SKM-1 treated with dmso at 0.1 percent for 144 hours (cell line): Measurements from ENCODE around the gene NF2.
A peak's percentile ranks its signal among the peaks of the same experiment; 100 is the strongest.
"Not testable (repeated sequence)": the region's sequence is repeated elsewhere in the genome, so short reads cannot be mapped to it uniquely, and the experiment has no call there.

Source experiments
- DNase-seq: peaks from one replicate; lab custom pipeline; 2025; ENCODE audit not compliant: unreplicated experiment; lab: John Stamatoyannopoulos, UW

Gene NF2

DNA sequence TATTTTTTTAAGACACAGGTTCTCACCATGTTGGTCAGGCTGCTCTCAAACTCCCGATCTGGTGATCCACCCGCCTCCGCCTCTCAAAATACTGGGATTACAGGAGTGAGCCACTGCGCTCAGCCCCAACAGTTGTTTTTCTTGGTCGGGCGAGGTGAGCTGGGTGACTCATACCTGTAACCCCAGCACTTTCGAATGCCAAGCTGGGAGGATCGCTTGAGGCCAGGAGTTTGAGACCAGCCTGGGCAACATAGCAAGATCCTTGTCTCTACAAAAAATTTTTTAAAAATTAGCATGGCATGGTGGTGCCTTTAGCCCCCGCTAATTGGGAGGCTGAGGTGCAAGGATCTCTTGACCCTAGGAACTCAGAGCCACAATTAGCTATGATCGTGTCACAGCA, 7.0 kb upstream of the NF2 start:
- no peak for DNase-seq

DNA sequence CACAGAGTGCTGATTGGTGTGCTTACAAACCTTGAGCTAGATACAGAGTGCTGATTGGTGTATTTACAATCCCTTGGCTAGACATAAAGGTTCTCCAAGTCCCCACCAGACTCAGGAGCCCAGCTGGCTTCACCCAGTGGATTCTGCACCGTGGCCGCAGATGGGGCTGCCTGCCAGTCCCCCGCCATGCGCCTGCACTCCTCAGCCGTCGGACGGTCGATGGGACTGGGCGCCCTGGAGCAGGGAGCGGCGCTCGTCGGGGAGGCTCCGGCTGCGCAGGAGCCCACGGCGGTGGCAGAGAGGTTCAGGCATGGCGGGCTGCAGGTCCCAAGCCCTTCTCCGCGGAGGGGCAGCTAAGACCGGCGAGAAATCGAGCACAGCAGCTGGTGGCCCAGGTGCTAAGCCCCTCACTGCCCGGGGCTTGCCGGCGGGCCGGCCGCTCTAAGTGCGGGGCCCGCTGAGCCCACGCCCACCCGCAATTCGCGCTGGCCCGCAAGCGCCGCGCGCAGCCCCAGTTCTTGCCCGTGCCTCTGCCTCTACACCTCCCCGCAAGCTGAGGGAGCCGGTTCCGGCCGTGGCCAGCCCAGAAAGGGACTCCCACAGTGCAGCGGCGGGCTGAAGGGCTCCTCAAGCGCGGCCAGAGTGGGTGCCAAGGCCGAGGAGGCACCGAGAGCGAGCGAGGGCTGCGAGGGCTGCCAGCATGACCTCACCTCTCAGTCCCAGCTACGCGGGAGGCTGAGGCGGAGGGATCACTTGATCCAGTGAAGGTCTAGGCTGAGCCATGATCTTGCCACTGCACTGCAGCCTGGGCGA, 5.4 kb upstream of the NF2 start:
- DNase-seq: not testable (repeated sequence)

DNA sequence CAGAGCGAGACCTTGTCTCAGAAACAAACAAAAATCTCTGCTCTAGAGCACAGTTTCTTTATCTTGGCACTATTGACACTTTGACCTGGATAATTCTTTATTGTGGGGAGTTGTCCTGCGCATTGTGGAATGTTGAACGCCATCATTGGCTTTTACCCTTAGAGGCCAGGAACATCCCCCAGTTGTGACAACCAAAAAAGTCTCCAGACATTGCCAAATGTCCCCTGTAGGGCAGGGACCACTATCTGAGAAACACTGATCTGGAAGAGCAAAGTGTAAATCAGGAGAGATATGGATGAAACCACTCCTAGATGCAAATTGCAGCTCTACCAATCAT, 4.8 kb upstream of the NF2 start:
- DNase-seq: no peak

DNA sequence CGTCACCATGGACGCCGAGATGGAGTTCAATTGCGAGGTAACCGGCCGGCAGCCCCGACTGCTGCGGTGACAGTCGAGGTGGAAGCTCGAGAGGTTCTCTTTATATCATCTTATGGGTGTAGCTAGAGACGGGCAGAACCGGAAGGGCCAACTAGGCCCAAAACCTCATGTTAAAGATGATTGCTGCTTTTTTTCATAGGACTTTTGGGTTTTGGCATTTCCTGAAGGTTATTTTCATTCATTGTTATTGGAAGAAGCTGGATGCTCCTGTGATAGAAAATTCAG, 585 bp downstream of the NF2 start:
- no peak for DNase-seq

DNA sequence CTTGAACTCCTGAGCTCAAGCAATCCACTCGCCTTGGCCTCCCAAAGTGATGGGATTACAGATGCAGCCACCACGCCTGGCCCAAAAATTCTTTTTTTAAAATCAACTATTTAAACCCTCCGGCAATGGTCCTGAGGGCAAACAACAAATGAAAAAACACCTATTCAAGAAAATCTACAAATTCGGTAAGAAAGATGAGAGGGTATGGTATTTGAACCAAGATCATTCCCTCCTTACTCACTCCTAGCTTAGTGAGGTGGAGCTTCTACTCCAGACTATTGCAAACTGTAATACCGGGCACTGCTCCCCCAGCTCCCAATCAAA, 2.1 kb downstream of the NF2 start:
- no peak for DNase-seq

DNA sequence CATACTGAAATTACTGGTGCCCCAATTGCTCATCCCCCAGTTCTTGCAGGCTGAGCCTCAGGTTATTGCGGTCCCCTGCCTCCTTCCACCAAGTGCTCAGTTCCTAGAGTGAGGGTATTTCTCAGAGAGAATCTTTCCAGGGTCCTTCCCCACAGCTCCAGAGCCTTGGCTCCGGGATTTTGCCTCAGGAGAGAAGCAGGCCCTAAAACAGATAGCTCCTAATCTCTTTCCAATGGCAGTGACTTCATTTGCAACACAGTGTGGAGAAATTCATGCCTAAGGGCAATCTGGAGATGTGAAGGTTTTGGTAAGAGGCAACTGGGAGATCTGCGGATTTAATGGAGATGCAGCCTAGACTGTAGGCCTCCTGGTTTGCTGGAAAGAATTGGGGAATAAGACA, 2.9 kb downstream of the NF2 start:
- DNase-seq: no peak

DNA sequence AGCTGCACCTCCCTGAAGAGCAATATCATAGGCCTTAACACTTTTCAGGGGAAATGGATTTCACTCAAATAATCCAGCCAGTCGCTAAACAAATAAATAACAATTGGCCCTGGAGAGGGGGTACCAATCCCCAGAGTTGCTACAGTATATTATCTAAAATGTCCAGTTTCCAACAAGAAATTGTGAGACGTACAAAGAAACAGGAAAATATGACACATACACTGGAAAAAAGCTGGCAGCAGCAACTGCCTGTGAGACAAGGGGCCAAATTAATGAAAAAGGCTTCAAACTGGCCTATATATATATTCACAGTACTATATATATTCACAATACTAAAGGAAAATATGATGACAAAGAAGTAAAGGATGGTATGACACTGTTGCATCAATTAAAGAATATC, 4.0 kb downstream of the NF2 start:
- DNase-seq: no peak

DNA sequence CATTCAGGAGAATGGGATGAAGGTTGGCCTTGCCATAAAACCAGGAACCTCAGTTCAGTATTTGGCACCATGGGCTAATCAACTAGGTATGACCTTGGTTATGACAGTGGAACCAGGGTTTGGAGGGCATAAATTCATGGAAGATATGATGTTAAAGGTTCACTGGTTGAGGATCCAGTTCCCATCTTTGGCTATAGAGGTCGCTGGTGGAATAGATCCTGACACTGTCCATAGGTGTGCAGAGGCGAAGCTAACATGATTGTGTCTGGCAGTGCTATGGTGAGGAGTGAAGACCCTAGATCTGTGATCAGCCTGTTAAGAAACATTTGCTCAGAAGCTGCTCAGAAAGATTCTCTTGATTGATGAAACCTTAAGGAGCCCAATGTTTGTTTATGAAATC, 5.7 kb downstream of the NF2 start:
- no peak for DNase-seq

DNA sequence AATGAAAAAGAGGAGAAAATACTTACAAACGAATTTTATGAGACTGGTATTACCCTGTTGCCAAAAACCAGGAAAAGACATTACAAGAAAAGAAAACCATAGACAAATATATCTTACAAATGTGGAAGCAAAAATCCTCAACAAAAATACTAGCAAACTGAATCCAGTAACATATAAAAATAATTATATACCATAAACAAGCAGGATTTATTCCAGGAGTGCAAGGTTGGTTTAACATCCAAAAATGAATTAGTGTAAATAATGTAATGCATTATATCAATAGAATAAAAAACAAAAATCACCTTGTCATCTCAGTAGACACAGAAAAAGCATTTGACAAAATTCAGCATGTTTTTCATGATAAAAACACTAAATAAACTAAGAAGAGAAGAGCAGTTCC, 7.3 kb downstream of the NF2 start:
- no peak for DNase-seq

DNA sequence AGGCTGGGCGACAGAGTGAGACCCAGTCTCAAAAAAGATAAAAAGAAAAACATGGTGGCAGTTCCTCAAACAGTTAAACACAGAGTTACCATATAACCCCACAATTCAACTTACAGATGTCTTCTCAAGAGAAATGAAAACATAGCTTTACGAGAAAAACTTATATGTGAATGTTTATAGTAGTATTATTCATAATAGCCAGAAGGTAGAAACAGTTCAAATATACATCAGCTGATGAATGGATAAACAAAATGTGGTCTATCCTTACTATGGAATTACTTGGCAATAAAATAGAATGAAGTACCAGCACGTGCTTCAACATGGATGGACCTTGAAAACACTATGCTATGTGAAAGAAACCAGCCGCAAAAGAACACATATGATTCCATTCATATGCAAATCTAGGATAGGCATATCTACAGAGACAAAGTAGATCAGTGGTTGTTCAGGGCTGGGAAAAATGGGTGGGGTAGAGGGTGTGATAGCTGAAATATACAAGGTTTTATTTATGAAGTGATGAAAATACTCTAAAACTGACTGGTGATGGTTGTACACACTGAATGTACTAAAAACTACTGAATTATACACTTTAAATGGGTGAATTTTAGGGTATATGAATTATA, 12.4 kb downstream of the NF2 start:
- no peak for DNase-seq

DNA sequence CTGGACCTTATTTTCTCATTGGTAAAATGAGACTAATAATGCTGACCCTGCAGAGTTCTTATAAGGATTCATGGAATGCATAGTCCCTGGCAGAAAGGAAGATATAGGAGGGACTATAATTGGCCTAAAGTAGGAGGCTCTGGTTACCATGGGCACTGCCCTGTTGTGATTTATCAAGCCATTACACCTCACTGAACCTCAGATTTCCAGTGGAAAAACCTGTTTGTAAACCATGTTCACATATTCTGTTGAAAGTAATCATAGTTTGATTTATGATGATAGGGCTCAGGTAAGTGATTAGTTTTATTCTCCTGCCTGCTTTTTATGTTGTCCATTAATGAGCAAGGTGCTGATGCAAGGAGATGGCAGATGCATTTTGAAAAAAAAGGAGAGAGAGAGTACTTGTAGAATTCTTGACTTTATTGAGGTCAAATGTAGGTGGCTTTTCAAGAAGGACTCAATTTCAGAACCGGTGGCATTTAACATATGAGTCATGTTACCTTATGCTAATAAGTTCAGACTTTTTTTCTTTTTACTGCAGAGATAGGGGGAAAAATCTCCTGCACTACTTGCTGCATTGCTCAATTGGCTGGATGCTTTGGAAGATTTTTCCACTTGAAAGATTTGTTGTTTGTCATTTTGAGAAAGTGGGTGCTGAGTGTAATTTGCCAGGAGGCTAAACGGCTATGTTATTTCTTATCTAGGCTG, 14.6 kb downstream of the NF2 start:
- DNase-seq: no peak

DNA sequence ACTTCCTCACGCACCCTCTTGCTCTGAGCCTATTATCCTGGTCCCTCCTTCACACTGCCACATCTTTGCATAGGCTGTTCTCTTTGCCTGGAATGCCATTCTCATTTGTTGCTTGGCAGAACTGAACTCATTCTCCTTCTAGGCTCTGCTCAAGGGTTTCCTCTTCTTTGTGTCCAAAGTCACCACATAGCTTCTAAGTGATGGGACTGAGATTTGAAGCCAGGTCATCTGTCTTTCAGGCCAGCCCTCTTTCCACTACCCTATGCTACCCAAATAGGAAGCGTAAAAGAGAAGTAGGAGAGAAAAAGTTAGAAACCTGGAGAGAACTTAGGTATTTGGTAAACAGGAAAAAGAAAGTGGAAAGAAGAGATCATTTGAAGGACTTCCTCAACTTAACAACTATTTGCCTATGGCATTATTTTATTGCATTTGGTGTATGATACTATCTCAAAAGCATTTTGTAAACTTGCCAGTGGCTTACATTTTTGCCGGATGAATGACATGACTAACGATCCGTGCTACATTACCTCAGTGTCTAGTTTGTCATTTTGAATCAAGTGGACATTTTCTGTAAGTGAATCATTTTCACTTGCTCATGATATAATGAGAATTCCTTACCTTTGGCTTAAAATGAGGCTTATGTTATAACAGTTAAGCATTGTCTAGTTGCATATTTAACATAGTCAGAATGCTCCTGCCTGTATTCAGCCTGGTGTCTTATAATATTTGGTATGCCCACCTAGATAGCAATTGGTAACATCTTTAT, 18.5 kb downstream of the NF2 start:
- peak; percentile 42 for DNase-seq

DNA sequence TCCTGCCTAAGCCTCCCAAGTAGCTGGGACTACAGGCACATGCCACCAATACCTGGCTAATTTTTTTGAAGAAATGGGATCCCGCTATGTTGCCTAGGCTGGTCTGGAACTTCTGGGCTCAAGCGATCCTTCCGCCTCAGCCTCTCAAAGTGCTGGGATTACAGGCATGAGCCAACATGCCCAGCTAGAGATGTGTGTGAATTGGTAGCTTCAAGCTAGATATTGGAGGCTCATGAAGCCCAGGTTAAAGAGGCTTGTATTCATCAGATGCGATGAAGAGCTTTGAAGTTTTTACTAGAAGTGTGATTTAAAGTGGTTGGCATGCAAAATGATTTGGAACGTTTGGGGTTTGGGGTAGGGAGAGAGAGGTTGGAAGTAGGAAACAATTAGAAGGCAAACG, 19.6 kb downstream of the NF2 start:
- DNase-seq: no peak

DNA sequence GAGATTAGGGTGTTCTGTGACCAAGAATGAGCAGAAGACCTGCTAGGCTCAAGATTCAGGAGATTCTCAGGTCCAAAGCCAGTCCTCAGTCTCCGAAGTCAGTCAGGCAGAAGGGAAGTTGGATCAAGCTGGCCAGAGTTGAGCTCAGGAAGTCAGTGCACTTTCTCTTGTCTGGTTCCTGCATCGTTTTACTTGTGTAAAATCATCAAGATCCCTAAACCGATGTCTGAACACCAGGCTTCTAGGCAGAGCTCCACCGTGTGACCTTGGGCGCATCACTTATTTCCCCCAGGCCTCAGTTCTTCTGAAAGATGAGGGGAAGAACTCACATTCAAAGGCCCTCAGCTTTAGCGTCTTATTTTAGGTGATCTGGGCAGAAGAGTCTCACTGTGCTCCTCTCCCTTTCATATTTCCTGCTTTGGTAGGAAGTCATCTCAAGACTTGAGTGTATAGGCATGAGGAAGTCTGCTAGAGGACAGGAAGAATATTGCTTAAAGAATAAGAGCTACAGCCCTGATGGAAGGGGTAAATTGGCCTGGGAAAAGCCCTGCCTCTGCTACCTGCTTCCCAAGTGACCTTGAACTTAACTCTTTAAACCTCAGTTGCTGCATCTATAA, 20.2 kb downstream of the NF2 start:
- peak; percentile 29 for DNase-seq

DNA sequence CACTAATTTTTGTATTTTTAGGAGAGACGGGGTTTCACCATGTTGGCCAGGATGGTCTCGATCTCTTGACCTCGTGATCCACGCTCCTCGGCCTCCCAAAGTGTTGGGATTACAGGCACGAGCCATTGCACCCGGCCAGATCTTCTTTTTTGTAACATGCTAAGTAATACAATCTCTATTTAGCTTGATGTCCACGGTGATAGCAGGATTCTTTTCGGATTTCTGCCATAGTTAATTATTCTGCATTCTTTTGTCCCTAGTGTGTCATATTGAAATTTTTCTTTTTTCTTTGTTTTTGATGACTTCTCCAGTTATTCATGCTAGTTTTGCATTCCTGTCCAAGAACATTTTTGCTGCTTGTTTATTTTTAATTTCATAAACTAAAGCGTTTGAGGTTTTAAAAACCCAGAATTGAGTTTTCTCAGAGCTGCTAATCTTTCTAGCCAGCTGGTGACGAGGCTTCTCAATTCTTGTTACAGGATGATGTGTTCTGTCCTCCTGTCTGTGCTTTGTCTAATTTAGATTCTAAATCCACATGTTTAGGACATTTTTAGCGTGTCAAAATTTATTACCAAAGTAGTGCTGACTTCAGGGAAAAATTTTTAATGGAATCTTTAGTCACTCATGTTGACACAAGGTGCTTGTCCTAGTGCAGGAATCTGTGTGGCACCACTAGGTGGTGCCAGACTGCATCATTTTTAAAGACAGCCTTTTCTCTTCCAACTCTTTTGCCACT, 21.8 kb downstream of the NF2 start:
- DNase-seq: peak; percentile 44

DNA sequence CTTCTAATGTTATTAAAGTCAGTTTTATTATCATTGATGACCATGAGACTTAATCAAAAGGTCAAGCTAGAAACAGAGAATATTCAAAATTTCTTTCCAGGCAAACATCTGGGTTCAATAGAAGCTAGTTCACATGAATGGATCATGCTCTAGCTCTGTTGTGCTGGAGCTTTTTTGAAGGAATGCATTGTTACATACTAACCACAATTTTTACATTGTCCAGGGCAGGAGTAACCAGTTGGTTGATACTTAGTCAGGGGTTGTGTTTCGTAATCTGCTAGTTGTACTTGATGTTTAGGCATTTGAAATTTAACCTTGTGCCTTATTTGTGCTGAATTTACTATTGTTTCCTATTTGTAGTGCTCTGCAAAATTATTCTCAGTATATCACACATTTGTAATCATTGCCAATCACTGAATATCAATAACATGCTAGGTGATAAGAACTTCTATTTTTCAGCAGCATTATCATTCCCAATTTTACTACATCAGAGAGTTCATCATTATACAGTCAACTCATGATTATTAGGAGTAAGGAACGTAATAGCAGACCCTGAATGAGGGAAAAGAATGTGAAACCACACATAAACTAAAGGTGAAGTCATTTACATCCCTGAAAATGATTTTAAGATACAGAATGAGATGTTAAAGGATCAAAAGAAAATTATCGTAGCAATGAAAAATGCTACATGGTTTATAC, 23.2 kb downstream of the NF2 start:
- no peak for DNase-seq

DNA sequence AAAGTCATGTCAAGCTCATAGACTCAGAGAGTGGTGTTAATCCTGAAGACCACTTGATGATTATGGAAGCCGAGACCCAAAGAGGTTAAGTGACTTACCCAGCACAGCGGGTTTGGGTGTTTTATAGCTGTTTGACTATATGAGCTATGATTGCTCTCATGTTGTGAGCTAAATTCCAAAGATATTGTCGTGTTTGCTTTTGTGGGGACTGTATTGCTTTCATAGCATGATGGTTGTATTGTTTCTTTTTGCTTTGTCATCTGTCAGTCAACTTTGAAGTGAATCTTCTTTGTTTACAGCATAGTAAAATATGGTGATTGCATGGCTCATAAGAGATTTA, 23.7 kb downstream of the NF2 start:
- no peak for DNase-seq

DNA sequence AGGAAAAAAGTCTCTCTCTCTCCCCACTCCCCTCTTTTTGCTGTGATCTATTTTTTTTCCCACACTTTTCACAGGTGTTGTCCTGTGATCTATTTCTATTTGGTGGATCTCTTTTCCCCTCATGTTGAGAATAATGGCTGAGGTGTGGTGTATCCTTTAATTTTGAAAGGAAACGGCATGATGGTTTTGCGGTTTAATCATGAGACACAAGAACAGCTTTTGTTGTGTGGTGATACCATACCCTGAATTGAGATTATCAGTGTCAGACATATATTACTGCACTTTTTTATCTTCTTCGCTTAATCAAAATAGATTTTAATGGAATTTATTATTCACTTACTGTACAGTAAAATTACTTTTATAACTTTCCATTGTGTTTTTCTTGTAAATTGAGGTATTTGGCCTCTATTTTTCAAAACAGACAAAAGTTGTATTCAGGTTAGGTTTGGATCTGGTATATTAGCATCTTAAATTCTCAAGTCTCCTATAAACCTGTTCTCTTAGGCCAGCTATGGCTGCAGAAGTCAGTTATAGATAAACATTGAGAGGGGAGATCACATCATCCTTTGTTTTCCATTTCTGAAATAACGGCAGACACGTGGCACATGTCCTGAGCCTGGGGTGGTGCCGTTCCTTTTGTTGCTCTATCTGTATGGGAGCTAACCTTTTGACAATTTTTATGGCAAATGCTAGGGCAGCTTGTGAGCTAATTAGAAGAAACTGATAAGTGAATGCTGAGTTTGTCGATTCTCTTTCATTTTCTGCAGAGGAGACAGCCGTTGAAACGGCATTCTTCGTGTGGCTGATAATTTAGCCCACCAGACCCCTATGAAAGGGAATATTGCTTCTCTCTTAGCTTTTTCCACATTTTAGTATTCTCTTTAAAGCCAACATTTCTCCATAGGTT, 25.8 kb downstream of the NF2 start:
- DNase-seq: no peak

DNA sequence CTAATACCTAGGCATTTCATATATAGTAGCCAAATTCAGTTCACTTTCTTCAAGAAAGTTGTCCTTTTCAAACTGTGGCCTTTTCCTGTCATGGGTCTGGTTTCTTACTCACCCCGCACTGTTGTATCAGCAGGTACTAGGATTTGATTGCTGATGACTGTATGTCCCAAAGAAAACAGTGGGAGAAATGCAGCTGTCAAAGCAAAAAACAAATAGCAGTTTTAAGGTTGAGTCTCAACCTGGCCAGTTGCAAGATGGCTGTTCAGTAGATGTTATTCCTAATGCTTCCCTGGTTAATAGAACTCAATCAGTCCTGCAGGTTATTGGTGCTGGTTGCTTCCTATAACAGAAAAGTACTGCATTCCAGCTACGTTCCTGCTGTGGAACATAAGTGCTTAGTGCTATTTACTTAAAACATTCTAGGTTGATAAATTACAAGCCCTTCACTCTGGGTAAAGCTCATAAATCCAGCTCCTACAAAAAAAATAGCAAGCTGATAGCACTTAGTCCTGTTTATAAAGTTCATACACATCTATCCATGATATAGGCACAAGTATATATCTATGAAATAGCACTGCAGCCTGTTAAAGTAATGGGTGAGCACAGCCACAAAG, 26.6 kb downstream of the NF2 start:
- DNase-seq: no peak
